Esophagus mucosa (tissue), 1 donor: ENCODE data around the gene DPP6. TPM values are rescaled to one million over a fixed set of nuclear protein-coding genes. Genes with fewer than 3 reads are reported as not detected.
"Not testable (repeated sequence)": the region's sequence is repeated elsewhere in the genome, so short reads cannot be mapped to it uniquely, and the experiment has no call there.

Experiments used
- ATAC-seq: fragments of 200-7000 bp; cut with Tn5 transposase; one replicate; pipeline ENCODE4 v1.9.1; 2020
- total RNA-seq: library from RNA; stranded (reverse); gene quantifications from one replicate; pipeline ENCODE4 v1.2.4, GENCODE V29; 2023
- donor health status: DM: yes; HTN: yes; CAD: no.

Gene DPP6
- total RNA-seq: 0.12 TPM

DNA sequence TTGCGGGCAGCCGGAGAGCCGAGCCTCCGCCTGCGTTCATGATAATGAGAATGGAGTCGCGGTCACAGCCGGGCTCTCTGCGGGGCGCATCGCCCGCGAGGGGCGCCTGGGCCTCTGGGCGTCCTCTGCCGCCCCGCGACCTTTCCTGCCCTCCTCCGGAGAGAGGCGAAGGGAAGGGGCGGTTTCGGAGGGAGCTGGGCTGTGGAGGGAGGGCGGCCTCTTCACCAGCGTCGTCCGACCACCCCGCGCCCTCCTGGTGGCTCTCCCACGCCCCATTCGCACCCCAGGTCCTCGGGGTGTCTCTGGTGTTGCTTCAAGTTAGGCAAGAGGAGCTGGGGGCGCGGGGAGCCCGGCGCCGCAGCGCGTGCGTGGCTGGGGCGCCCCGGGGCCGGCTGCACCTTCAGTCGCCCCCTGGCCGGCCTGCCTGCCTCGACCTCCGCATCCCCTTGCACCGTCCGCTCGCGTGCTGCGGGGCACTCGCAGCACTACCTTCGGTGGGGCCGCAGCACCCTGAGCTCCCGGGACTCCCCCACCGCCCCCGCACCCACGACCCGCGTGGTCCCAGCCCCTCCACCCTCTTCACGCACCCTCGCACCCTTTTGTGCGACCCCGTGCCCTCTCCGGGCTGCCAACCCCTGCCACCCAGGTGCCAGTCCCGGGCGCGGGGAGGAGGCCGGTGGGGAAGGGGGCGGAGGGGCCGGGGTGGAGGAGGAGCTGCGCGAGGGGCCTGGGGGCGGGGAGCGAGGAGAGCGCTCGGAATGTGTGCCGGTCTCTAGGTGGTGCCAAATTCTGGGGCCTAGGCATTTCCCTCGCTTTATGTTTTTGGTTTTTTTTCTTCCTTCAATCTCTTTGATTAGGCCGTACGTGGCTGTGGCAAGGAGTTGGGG lies at the start of gene DPP6:
Gene DPP6, plus strand, starts transcription at position 756 of the 887 bp plus-strand sequence.
- not testable (repeated sequence) for ATAC-seq

- not testable (repeated sequence) for ATAC-seq
Observed at GRCh38 chr7:154009423-154009911, 42.7 kb upstream of the DPP6 start.

DNA sequence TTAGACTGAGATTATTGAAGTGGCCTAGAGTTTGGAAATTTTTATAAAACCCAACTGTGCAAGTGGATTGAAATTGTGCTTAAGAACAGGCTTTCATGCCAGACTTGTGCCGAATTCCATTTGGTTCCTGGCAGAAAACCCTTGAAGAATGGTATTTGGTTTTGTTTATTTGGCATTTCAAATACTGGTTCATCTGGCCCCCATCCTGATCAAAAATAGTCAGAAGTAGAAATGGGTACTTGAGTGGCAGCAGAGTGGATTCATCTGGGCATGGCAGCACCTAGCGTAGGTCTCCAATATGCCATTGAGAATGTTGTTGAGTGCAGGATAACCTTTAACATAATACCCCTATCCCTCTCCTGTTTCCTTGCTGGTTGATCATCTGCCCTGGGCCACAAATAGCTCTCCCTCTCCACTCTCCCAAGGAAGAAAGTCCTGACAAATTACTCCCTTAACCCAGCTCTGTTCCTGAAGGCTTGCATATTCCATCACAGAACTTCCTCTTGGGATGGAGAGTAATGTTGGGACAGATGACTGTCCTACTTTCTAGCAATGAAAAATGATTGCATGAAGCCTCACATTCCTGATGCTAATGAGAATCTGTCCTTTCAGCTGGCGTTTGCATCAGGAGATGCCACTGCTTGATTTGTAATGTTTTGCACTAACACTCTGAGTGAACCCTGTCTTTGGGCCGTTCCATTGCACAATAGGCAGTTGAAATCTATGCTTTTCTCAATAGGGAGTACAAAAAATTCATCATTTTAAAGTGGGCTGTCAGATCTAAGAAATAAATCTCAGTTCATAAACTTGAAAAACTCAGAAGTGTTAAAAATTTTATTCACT lies 41.3 kb upstream of the DPP6 start:
- ATAC-seq: not testable (repeated sequence)

DNA sequence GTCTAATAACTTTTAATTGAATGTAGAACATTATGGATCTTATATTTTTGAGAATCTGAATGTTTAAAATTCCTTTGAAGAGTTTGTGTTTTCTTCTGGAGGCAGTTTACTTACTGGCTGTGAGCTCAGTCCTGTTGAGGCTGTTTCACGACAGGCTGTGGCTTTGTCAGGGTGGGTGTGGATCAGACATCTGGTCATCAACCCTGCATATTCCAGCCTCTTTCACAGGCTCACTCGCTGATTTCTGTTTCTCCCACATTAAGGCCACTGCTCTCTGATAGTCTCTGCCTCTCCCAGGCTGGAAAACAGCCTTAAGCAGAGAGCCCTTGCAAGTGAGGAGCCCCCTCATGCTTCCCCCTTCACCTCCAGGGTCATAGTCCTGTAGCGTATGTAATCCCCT lies 39.4 kb upstream of the DPP6 start:
- ATAC-seq: not testable (repeated sequence)

DNA sequence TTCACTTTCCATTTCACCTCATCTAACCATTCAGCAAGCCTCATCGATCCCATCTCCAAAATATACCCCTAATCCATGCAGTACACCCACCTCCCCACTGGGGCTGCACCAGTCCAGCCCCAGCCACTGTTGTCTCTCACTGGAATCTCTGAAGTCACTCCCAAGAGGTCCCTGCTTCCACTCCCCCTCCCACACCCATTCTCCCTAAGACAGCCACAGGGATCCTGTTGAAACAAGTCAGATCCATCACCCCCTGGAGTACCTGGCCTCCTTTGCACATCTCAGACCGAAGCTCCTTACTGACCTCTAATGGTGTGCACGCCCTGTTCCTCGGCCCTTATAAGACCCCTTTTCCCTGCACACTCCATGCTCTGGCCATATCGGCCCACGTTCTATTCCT lies 36.6 kb upstream of the DPP6 start:
- ATAC-seq: not testable (repeated sequence)

DNA sequence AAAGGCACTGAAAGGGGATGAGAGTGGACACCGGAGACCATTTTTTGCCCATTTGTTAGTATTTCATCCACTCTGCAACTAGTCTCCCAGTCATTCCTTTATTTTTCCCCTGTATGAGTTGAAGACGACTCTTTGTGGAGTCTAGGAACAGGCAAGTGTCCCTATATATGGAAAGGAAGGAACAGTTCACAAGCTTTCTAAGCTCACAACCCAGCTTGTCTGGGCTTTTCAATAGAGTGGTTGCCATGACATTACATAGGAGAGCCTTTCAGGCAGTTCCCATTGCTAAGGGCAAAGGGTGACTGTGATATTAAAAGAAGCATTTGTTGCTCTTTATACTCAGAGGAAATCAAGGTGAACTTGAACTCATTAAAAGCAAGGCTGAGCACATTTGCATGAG lies 33.8 kb upstream of the DPP6 start:
- ATAC-seq: not testable (repeated sequence)

DNA sequence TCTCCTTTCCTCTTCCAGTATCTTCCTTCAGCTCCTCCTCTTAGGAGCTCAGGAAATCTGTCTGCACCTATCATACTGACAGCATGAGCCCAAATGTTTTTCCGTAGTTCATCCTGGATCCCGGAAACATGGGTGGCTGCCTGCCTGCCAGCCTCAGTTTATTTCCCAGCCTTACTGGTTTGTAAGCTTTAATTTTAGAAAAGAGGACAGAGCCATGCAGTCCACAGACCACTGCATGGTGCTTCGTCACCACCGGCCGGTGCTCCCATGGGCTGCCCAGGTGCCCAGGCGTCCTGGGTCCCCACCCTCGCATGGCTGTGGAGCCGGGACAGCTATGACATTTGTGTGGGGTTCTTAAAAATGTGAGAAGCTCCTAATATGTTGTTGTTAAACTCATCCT lies 24.4 kb upstream of the DPP6 start:
- ATAC-seq: not testable (repeated sequence)

DNA sequence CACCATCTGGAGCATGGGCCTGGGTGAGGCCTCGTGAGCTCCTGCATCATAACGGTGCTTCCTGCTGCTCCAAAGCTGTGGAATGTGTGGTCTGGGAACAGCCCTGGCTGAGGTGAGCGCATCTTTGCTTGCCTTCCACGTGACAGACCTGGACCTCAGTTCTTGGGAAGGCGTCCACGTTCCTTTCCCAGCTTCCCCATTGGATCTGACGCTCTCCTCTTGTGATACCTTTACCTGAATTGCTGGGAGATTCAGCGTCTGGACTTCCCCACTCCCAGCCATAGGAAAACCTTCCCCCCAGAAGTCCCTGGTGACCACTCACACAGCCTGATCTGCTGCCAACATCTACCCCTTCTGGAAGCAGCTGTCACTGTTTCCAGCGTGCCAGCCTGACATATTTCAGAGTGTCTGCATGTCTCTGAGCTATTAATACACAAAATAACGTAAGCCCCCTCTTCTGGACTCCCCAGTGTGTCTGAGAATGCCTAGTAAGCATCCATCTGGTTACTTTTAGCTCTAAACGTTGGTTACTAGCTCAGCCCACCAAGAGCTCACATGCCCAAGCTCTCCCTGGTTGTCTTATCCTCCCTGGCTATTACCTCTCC lies 21.6 kb upstream of the DPP6 start:
- ATAC-seq: not testable (repeated sequence)

DNA sequence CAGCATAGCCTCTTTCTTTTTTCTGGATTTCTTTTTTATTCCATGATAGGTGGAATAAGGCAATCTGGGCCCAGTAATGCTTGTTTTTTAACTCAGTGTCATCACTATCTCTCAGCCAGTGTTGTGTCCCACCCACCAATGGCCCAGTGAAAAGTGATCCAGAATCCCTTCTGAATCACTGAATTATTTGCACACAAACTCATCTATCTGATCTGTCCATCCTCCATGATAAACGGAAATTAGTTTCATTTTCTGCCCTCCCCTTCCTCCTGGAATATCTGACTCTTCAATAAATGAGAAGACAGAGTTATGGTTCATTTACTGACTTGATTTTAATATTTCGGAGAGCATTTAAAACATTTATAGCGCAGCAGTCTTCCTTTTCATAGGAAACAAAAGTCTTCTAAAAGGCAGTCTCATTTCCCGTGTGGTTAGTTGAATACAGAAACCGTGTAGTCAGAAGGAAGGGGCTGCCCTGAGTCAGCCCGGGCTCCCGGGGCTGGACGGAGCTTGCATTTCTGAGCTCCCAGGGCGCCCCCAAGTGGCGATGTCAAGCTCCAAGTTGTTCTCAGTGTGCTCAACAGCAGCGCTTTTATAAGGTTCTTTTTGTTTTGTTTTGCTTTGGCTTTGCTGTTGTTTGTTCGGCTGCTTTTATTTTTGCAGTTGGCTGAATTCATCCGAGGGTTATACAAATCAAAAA lies 12.6 kb upstream of the DPP6 start:
- ATAC-seq: not testable (repeated sequence)

GRCh38 chr7:154050394-154050793 lies 1.8 kb upstream of the DPP6 start:
- ATAC-seq: not testable (repeated sequence)

DNA sequence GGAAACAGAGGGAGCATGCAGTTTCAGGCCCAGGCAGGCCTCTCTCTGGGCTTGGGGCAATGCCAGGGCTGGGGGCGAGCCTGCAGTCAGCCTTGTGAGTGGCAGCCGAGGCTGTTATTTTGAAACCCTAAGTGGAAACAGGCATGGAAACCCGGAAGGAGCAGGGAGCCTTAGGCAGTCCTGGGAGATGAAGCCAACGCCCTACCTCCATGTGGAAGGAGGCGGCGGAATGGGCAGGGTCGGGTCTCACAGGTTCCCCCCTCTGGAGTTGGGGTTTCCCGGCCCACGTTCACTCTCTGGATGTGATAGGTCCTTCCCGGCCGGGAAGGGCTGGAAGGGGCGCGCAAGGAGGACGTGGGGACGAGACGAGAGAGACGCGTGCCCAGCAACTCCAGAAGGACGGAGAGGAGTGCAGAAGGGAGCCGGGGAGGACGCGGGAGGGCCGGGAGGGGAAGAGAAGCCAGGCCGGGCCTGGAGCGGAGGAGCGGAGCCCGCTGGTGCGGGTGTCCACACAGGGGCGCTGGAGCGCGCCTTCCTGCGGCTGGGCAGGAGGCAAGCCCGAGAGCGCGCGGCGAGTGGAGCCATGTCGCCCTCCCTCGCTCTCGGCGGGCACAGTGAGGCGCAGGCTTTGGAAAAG lies 1.1 kb upstream of the DPP6 start:
- peak; percentile 72 for ATAC-seq

DNA sequence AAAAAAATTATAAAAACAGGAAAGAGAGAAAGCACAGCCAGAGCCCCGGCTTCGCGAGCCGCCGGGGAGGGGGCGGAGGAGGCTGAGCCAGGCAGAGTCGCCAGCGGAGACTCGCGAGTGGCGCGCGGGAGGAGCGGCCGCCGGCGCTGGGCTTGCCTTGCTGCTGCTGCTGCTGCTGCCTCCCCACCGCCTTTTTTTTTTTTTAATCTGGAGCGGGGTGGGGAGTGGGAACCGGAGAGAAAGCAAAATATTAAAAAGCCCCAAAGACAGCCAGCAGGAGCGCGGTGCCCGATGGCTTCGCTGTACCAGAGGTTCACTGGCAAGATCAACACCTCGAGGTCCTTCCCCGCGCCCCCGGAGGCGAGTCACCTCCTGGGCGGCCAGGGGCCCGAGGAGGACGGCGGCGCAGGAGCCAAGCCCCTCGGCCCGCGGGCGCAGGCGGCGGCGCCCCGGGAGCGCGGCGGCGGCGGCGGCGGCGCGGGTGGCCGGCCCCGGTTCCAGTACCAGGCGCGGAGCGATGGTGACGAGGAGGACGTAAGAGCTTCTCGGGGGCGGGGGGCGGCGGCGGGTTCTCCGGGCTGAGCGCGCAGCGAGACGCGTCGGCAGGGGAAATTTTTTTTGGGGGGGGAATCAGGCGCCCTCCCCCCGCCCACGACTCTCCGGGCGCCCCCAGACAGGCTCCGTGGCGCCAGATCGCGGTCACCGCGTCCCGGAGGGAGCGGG lies 493 bp downstream of the DPP6 start:
- ATAC-seq: not testable (repeated sequence)

- not testable (repeated sequence) for ATAC-seq
Observed at GRCh38 chr7:154053466-154054312, 1.5 kb downstream of the DPP6 start.

DNA sequence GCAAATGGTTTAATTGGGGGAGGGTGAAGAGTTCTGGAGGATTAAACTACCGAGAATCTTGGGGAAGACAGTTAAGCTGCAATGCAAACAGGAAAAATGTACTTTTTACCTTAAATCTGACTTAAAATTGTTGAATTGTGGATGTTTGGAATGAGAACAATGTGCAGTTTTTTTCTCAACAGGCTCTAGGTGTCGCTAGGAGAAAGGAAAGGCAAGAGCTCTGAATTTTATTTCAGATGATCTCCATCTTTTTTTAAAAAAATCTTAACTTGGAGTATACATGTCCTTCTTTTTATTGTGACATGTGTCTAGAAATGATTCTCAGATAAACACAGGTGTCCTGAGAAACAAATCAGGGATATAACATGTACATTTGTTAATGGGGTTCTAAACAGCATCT lies 2.5 kb downstream of the DPP6 start:
- ATAC-seq: not testable (repeated sequence)

GRCh38 chr7:154055491-154056106 lies 3.4 kb downstream of the DPP6 start:
- not testable (repeated sequence) for ATAC-seq

- not testable (repeated sequence) for ATAC-seq
Observed at GRCh38 chr7:154058783-154059182, 6.6 kb downstream of the DPP6 start.

DNA sequence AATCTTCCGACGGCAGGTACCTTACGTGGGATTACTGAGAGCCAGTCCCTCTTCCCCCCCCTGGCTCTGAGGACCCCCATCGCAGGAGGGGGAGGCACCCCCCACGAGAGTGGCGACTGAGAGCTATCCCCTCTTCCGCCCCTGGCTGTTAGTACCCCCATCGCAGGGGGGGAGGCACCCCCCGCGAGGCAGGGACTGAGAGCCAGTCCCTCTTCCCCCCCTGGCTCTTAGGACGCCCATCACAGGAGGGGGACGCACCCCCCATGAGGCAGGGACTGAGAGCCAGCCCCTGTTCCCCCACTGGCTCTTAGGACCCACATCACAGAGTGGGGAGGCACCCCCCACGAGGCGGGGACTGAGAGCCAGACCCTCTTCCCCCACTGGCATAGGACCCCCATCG lies 8.4 kb downstream of the DPP6 start:
- not testable (repeated sequence) for ATAC-seq

GRCh38 chr7:154071833-154072232 lies 19.6 kb downstream of the DPP6 start:
- not testable (repeated sequence) for ATAC-seq
